DMS79 treated with DMSO at 0.1 percent for 48 hours (cell line): ENCODE results near the gene COMMD6.

ENCODE experiments used
- DNase-seq: peaks from one replicate; lab custom pipeline; 2025; lab: John Stamatoyannopoulos, UW

COMMD6 gene

DNA sequence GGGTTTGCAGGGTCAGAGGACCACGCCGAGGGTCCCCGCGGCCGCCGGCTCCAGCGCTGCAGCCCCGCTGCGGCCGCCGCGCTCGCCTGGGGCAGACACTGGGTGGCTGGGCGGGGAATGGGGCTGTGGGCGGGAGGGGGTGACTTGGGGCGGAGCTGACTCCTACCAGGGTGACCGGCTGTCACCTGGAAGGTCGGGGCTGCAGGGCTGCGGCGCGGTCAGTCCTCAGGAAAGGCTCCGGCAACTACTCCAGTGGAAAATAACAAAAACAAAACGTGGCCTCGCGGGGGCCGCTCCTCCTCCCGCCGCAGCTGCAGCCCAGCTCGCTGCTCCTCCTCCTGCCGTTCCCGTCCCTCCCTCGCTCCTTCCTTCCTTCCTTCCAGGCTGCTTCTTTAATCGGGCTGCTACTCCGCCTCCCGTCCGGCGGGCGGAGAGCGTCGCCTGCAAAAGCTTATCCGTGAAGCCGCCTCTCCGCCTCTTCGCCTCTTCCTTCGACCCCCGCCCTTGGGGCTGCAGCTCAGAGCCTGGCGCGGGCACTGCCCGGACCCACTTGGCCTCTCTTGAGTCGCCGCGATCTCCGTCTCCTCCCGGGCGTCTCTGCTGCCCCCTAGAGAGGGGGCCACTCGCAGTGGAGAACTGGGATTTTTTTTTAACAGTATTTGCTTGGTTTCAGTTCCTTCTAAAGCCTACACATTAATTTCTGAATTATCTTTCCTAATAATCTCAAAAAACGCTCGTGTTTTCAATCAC, 55.4 kb downstream of the COMMD6 start, which contains the start of gene TBC1D4:
Gene TBC1D4, minus strand, starts transcription at position 100 of the 750 bp plus-strand sequence. CDS start 402 bp downstream, outside the sequence.
- peak; percentile 73 for DNase-seq

DNA sequence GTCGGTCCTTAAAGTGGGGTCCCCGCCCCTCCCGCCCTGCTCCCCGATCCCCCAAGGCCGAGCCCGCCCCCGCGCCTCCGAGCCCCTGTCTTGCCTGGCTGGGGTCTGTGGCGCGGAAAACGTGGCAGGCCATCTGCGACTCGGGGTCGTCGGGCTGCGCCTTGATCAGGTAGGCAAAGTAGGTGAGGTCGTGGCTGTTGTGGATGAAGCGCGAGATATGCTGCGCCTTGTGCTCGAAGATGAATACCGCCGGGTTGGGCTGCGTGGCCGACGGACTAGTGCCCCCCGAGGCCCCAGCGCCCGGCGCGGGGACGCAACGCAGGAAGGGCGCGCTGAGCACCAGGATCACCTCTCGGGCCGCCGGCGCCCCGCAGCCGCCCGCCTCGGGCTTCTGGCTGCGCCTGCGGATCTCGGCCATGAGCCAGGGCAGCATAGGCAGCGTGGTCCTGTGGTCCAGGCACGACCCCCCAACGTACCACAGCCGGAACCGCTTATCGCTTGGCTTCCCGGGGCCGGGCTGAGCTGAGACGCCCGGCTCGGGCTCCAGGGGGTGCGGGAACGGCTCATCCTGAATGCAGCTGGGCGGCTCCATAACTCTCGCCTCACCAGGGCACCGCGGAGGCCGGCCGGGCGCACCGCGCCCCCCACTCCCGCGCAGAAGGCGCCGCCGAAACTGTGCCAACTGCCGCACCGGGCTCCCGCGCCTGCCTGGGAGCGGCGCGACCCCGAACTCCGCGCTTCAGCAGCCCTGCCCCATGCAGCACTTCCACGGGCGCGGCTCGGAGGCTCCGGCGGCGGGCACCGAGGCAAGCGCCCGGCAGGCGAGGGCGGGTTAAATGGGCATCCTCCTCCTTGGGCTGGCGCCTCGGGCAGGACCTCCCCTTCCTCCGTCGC, 56.2 kb downstream of the COMMD6 start:
- DNase-seq, result peak; percentile 2

DNA sequence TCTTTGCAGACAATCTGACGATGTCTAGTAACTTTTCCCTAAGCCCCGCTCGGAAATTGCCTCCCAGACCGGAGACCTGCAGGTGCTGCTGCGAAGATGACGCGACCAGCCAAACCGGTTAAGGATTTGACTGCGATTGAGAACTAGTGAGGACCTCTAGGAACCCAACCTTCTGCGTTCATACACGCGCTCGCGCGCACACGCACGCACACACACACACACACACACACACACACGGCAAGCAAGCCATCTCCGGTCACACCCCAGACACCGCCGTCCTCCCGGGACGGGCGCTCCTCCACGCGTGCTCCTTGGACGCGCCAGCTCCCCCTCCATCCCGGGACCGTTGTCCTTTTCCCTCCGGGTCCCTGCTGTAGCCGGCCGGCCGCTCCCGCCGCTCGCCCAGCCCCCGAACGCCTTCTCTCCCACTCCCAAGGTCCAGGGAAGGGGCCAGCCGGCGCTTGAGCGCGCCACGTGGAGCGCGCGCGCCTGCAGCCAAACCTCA, 56.9 kb downstream of the COMMD6 start:
- no peak for DNase-seq

DNA sequence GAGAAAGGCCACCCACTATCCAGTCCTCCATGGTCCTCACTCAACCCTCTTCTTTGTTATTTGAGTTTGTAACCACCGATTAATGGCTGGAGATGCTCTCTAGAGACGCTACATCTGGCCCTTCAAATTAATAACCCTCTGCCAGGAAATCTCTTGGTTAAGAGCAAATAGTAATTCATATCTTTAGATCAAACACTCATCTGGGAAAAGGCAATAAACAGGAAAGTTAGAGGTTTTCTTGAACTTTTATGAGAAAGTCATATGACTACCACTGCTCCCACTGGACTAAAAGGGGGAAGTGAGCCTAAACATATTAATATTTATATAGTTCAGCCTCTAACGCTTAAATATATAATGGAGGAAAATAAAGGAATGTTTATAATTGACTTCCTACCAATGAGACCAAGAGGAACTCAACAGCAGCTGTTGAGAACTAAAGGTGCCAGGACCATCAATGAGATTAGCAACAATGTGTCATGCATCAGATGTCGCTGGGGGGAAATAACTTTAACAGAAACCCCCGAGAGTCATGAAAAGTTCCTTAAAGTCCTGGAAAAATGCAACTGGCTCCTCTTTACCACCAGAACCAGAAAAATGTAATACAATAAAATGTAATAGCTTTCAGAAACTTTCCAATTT, 58.4 kb downstream of the COMMD6 start:
- DNase-seq, result peak; percentile 54

DNA sequence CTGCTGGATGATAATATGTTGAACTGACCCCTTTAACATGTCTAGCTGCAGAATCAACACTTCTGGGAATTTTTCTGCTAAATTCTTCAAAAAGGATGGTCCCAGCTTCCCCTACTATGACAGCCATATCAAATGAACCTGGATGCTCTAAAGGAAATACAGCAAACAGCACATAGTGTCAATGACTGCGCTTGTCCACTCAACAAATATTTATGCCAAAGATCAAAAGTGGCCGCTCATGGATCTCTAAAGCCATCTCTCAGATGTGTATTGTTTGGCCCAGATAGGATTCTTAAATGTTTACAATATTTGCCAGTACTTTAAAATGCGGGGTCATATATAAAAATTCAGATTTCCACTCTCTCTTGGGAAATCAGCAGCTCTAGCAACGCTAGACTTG, 59.0 kb downstream of the COMMD6 start:
- no peak for DNase-seq
